SK-N-SH (cell line): ENCODE data around the gene PRDM5. TPM values are rescaled to one million over a fixed set of nuclear protein-coding genes. Genes with fewer than 3 reads are reported as not detected.

Experiments used
- CTCF ChIA-PET: fragments of 300-600, 350-600 bp; formaldehyde crosslinking; extraction: SDS; loops from one replicate; lab custom pipeline; 2021; lab: Yijun Ruan, JAX
- POLR2A ChIA-PET: fragments of 350-600 bp; sonication (Branson Sonifier 250); formaldehyde crosslinking; extraction: SDS; loops from one replicate; lab custom pipeline; 2020; ENCODE audit warnings: antibody characterized with exemption, inconsistent platforms; lab: Yijun Ruan, JAX
- DNase-seq: peaks from one replicate; pipeline ENCODE4 v3.0.0; 2012
- H2AFZ ChIP-seq: fragments of 200-600 bp; sonication (generic); 2 replicates; pipeline ENCODE4 v1.8.1; 2016; ENCODE audit warnings: antibody characterized with exemption, mild to moderate bottlenecking, low read depth
- H3F3A ChIP-seq: fragments of 200-600 bp; sonication (generic); replicated peaks from 2 replicates; pipeline ENCODE3; 2016; ENCODE audit warnings: antibody characterized with exemption, mild to moderate bottlenecking; ENCODE audit not compliant: insufficient read depth
- H3K27ac ChIP-seq, 2 experiments: fragments of 200-500 bp in 1 of 2; fragments of 200-600 bp in 1 of 2; sonication (Bioruptor generic) in 1 of 2; sonication (generic), shearing (Covaris generic) in 1 of 2; 2 replicates each; pipeline versions ENCODE4 v1.5.1 to v1.6.1; 2014 to 2016; ENCODE audit warnings: low read depth in 2 of 2, inconsistent platforms in 1 of 2, low read length in 1 of 2, mild to moderate bottlenecking in 1 of 2, mixed read lengths in 1 of 2
- H3K27me3 ChIP-seq: fragments of 200-600 bp; sonication (generic), shearing (Covaris generic); 2 replicates; pipeline ENCODE4 v1.6.1; 2016; ENCODE audit warnings: mixed run types; ENCODE audit not compliant: insufficient read depth
- H3K36me3 ChIP-seq, 2 experiments: fragments of 200-500 bp in 1 of 2; fragments of 200-600 bp in 1 of 2; sonication (Bioruptor generic) in 1 of 2; sonication (generic) in 1 of 2; replicated peaks in 1 of 2; 2 replicates each; pipeline versions ENCODE3 to v1.5.1; 2014 to 2016; ENCODE audit warnings: low read length in 1 of 2, mild to moderate bottlenecking in 1 of 2; ENCODE audit not compliant: insufficient read depth in 2 of 2, control insufficient read depth in 1 of 2
- H3K4me1 ChIP-seq, 2 experiments: fragments of 200-500 bp in 1 of 2; fragments of 200-600 bp in 1 of 2; sonication (Bioruptor generic) in 1 of 2; sonication (generic), shearing (Covaris generic) in 1 of 2; 2 replicates each; pipeline versions ENCODE4 v1.5.1 to v1.6.1; 2014 to 2016; ENCODE audit warnings: low read depth in 1 of 2, low read length in 1 of 2, mixed run types in 1 of 2; ENCODE audit not compliant: insufficient read depth in 2 of 2, control insufficient read depth in 1 of 2
- H3K4me2 ChIP-seq: fragments of 200-600 bp; sonication (generic), shearing (Covaris generic); 2 replicates; pipeline ENCODE4 v1.6.1; 2017; ENCODE audit warnings: mixed run types
- H3K4me3 ChIP-seq, 2 experiments: fragments of 200-500 bp in 1 of 2; fragments of 200-600 bp in 1 of 2; sonication (Bioruptor generic) in 1 of 2; sonication (generic), shearing (Covaris generic) in 1 of 2; 2 replicates each; pipeline versions ENCODE4 v1.5.1 to v1.8.1; 2014 to 2016; ENCODE audit warnings: low read depth in 2 of 2, inconsistent platforms in 1 of 2, low read length in 1 of 2, mild to moderate bottlenecking in 1 of 2, mixed read lengths in 1 of 2, moderate library complexity in 1 of 2
- H3K79me2 ChIP-seq: fragments of 200-600 bp; sonication (generic); 2 replicates; pipeline ENCODE4 v1.8.1; 2017; ENCODE audit warnings: mild to moderate bottlenecking; ENCODE audit not compliant: insufficient read depth
- H3K9ac ChIP-seq: fragments of 200-600 bp; sonication (generic); 2 replicates; pipeline ENCODE4 v1.6.1; 2017; ENCODE audit warnings: mixed run types
- H3K9me2 ChIP-seq: fragments of 200-600 bp; sonication (generic); 2 replicates; pipeline ENCODE4 v1.6.1; 2017; ENCODE audit warnings: mixed run types
- H3K9me3 ChIP-seq: fragments of 200-600 bp; sonication (generic); 2 replicates; pipeline ENCODE4 v1.6.1; 2017; ENCODE audit warnings: mixed run types, mild to moderate bottlenecking, moderate library complexity
- H4K20me1 ChIP-seq: fragments of 200-600 bp; sonication (generic); 2 replicates; pipeline ENCODE4 v1.6.1; 2017; ENCODE audit warnings: mild to moderate bottlenecking, mixed run types; ENCODE audit not compliant: insufficient read depth
- ELF1 ChIP-seq: IDR thresholded peaks from 2 replicates; pipeline ENCODE4 v1.4.0; 2012
- EZH2phosphoT487 ChIP-seq: fragments of 200-600 bp; sonication (generic); IDR thresholded peaks from 2 replicates; pipeline ENCODE4 v1.6.1; 2017; ENCODE audit warnings: low read depth, mixed run types, mild to moderate bottlenecking, antibody characterized with exemption, moderate library complexity, borderline replicate concordance
- FOSL2 ChIP-seq: IDR thresholded peaks from 2 replicates; pipeline ENCODE4 v1.4.0; 2012; ENCODE audit warnings: low read depth, mild to moderate bottlenecking, moderate library complexity, borderline replicate concordance
- FOXJ3 ChIP-seq: sonication (generic); formaldehyde crosslinking; IDR thresholded peaks from 2 replicates; pipeline ENCODE4 v1.5.1; 2020; ENCODE audit warnings: mild to moderate bottlenecking, missing genetic modification reagents
- FOXM1 ChIP-seq: IDR thresholded peaks from 2 replicates; pipeline ENCODE4 v1.4.0; 2012; ENCODE audit warnings: low read depth, mild to moderate bottlenecking
- IRF3 ChIP-seq: fragments of 150-350 bp; IDR thresholded peaks from 2 replicates; pipeline ENCODE4 v1.6.1; 2016; ENCODE audit warnings: mild to moderate bottlenecking, low read depth, low read length
- MAX ChIP-seq: IDR thresholded peaks from 2 replicates; pipeline ENCODE4 v1.4.0; 2012; ENCODE audit warnings: low read depth
- MEF2A ChIP-seq: IDR thresholded peaks from 2 replicates; pipeline ENCODE4 v1.4.0; 2012; ENCODE audit warnings: low read depth, borderline replicate concordance
- NFIC ChIP-seq: IDR thresholded peaks from 2 replicates; pipeline ENCODE4 v1.4.0; 2012; ENCODE audit warnings: borderline replicate concordance
- POLR2AphosphoS5 ChIP-seq: IDR thresholded peaks from 2 replicates; pipeline ENCODE4 v1.6.1; 2012; ENCODE audit warnings: low read depth, low read length
- RCOR1 ChIP-seq: fragments of 150-350 bp; IDR thresholded peaks from 2 replicates; pipeline ENCODE4 v1.6.1; 2017; ENCODE audit warnings: antibody characterized with exemption, low read length
- REST ChIP-seq: IDR thresholded peaks from 2 replicates; pipeline ENCODE4 v1.6.1; 2012; ENCODE audit warnings: mild to moderate bottlenecking, low read depth, low read length, moderate library complexity
- RFX5 ChIP-seq: IDR thresholded peaks from 2 replicates; pipeline ENCODE4 v1.6.1; 2012; ENCODE audit warnings: mild to moderate bottlenecking, improper control_type of control experiment, low read length
- TAF1 ChIP-seq: IDR thresholded peaks from 2 replicates; pipeline ENCODE4 v1.6.1; 2012; ENCODE audit warnings: low read depth, mild to moderate bottlenecking, low read length, moderate library complexity, borderline replicate concordance
- TCF12 ChIP-seq: IDR thresholded peaks from 2 replicates; pipeline ENCODE4 v1.4.0; 2012
- TEAD4 ChIP-seq: IDR thresholded peaks from 2 replicates; pipeline ENCODE4 v1.4.0; 2012; ENCODE audit warnings: mild to moderate bottlenecking, borderline replicate concordance; ENCODE audit not compliant: insufficient read depth
- USF2 ChIP-seq: fragments of 150-350 bp; IDR thresholded peaks from 2 replicates; pipeline ENCODE4 v1.6.1; 2017; ENCODE audit warnings: antibody characterized with exemption, low read length, low read depth, borderline replicate concordance
- WGBS: methylation state at CpG from one replicate; pipeline ENCODE4 v1.1.6; 2017; ENCODE audit warnings: low lambda C conversion rate; 5-methylcytosine and 5-hydroxymethylcytosine counted together
- polyA plus RNA-seq, 3 experiments: library from polyadenylated mRNA; depleted of rRNA; stranded (reverse); fragments of >200 nt; gene quantifications; 2 replicates each; pipeline ENCODE4 v1.2.3, GENCODE V29; 2012
- TF ChIP-seq, protein P1 (sequence below): fragments of 200-600 bp; sonication (generic); IDR thresholded peaks from 2 replicates; pipeline ENCODE4 v1.6.1; 2017; ENCODE audit warnings: antibody characterized with exemption, mild to moderate bottlenecking, moderate library complexity

The PRDM5 gene
- polyA plus RNA-seq, 1 of the 3 experiments (the other 2 are of a cell fraction): 3.8 TPM

DNA sequence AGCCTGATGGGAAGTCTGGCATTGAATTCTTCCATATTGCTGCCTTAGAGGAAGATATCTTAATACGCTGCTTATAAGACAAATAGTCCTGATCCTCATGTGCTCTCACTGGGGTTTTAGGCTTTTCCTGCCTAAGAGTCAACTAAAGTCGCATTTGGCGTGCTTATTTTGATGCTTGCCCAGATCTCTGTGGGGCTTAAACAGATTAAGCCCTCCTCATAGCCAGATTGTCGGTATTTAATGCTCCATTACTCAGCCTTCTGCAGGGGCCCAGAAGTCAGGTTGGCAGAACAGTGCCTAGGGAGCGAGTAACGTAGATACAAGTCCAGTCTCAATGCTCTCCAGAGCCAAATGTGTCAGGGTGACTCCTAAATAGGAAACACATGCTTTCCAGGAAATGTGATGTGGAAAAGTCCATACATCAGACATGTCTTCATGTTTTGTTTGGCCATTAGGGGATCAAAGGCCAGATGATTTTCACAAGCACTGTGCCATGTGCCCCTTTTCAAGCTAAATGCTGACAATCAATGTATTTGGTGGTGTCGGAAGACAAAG, 262.8 kb downstream of the PRDM5 start:
- CTCF ChIA-PET: no interaction called here
- peaks cover 0 to 3% of the 10 kb centered on the region in 2 experiments; a peak in 2 of 4 replicates for H3K4me1 ChIP-seq
- DNase-seq: peak; percentile 14

DNA sequence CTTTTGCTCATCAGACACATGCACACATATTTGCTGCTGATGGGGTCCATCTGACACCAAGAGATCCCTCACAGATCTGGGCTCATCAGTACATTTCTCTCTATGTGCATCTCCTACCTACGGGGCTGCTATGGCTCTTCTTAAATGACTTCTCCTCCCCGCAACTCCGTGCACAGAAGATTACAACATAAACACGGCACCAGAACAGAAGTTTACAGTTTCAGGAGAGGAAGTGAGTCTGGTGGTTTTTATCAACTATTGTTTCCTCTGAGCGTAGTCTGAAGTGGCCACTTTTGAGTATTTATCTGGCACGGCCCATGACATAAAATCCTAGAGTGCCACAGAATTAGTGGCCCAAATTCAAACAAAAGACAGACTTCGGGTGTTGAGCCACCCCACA, 263.8 kb downstream of the PRDM5 start:
- DNase-seq: no peak
- Histone ChIP-seq H4K20me1 (no peaks in the 10 kb centered on the region), H3F3A (no peaks in the 10 kb centered on the region), H3K27ac (no peak overlapping the region; a peak in 1 of 4 replicates), H3K9me3 (no peaks in the 10 kb centered on the region), H2AFZ (no peak overlapping the region), H3K27me3 (no peaks in the 10 kb centered on the region), H3K36me3 (no peaks in the 10 kb centered on the region), H3K9ac (no peak overlapping the region), H3K4me1 (peaks cover 0 to 3% of the 10 kb centered on the region in 2 experiments; a peak in 2 of 4 replicates), H3K4me2 (no peak overlapping the region), H3K9me2 (no peaks in the 10 kb centered on the region), H3K79me2 (no peaks in the 10 kb centered on the region), H3K4me3 (no peak overlapping the region)
- ChIA-PET POLR2A (no interaction called here), CTCF (no interaction called here)
- 80% methylated on average over 7 of the region's 7 CpGs for WGBS
- TF ChIP-seq REST: no peak
- no peak for TF ChIP-seq TAF1
- TF ChIP-seq ELF1: no peak
- no peak for TF ChIP-seq POLR2AphosphoS5
- no peak for TF ChIP-seq FOXM1
- TF ChIP-seq RFX5: no peak
- no peak for TF ChIP-seq FOXJ3 (CRISPR knock-in tag)
- TF ChIP-seq MAX: no peak
- TF ChIP-seq TCF12: no peak
- TF ChIP-seq MEF2A: no peak
- no peak for TF ChIP-seq TEAD4

More for the DNA sequence above, 262.8 kb downstream of the PRDM5 start:
- H3K9me2 ChIP-seq: no peaks in the 10 kb centered on the region
- no peaks in the 10 kb centered on the region for H3K9me3 ChIP-seq
- H4K20me1 ChIP-seq: no peaks in the 10 kb centered on the region
- POLR2A ChIA-PET: no interaction called here
- WGBS: 76% methylated on average over 7 of the region's 7 CpGs
- H3K4me2 ChIP-seq: no peak overlapping the region
- no peak overlapping the region; a peak in 1 of 4 replicates for H3K27ac ChIP-seq
- H2AFZ ChIP-seq: no peak overlapping the region
- no peaks in the 10 kb centered on the region for H3K27me3 ChIP-seq
- TF ChIP-seq POLR2AphosphoS5 (no peak), NFIC (no peak), USF2 (no peak), FOXM1 (no peak), RCOR1 (no peak), TAF1 (no peak), FOSL2 (no peak), IRF3 (no peak), EZH2phosphoT487 (no peak)
- TF ChIP-seq, protein P1, sequence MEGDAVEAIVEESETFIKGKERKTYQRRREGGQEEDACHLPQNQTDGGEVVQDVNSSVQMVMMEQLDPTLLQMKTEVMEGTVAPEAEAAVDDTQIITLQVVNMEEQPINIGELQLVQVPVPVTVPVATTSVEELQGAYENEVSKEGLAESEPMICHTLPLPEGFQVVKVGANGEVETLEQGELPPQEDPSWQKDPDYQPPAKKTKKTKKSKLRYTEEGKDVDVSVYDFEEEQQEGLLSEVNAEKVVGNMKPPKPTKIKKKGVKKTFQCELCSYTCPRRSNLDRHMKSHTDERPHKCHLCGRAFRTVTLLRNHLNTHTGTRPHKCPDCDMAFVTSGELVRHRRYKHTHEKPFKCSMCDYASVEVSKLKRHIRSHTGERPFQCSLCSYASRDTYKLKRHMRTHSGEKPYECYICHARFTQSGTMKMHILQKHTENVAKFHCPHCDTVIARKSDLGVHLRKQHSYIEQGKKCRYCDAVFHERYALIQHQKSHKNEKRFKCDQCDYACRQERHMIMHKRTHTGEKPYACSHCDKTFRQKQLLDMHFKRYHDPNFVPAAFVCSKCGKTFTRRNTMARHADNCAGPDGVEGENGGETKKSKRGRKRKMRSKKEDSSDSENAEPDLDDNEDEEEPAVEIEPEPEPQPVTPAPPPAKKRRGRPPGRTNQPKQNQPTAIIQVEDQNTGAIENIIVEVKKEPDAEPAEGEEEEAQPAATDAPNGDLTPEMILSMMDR: no peak
- H3F3A ChIP-seq: no peaks in the 10 kb centered on the region
- H3K9ac ChIP-seq: no peak overlapping the region
- H3K36me3 ChIP-seq: no peaks in the 10 kb centered on the region
- H3K79me2 ChIP-seq: no peaks in the 10 kb centered on the region
- no peak overlapping the region for H3K4me3 ChIP-seq
